ENCODE measurements around the gene GLT8D2. TPM values are rescaled to one million over a fixed set of nuclear protein-coding genes. Genes with fewer than 3 reads are reported as not detected.

GLT8D2 gene
- total and polyA plus RNA-seq, 2 donors (not counting 3 experiments of a cell fraction or from before 2014, with no cell fraction given): 1.7 to 2.6 TPM

DNA sequence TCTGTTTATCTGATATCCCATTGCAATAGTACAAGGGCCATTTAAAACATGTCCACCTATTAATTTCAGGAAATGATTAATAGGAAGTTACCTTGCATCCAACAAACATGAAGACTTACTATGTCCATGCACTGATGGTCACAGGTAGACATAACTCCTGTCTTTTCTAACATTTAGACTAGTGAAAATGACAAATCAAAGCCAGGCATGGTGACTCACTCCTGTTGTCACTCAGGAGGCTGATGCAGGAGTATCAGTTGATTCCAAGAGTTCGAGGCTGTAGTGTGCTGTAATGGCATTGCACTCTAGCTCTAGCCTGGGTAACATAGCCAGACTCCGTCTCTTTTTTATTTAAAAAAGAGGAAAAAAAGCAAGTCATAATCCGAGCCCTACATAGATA lies 105.0 kb downstream of the GLT8D2 start:
- Histone ChIP-seq H3K9ac (replicated peaks; ENCODE audit: extremely low read depth, insufficient read depth, low read length) (no peak overlapping the region), H2AFZ (ENCODE audit: low read depth, low read length) (no peak overlapping the region), H3K4me1 (ENCODE audit: control insufficient read depth, extremely low read depth, insufficient read depth, low read length) (no peaks in the 10 kb centered on the region), H3K4me2 (ENCODE audit: insufficient read depth, low read length) (no peak overlapping the region), H3K9me3 (replicated peaks; ENCODE audit: control insufficient read depth, insufficient read depth, low read length) (no peaks in the 10 kb centered on the region), H3K9me1 (replicated peaks; ENCODE audit: control insufficient read depth, extremely low read depth, insufficient read depth, low read length) (no peaks in the 10 kb centered on the region), H3K27ac (ENCODE audit: insufficient read depth, low read depth, low read length) (no peak overlapping the region), H3K79me2 (ENCODE audit: control insufficient read depth, insufficient read depth, low read length) (peaks cover 6% of the 10 kb centered on the region), H3K4me3 (replicated peaks in 1 of 3; ENCODE audit: insufficient read depth in 1 of 3, low read depth in 1 of 3, low read length in 3 of 3) (no peak overlapping the region), H3K36me3 (ENCODE audit: control insufficient read depth in 2 of 2, extremely low read depth in 1 of 2, insufficient read depth in 2 of 2, low read length in 2 of 2) (peaks cover 42 to 60% of the 10 kb centered on the region in 2 experiments), H3K27me3 (ENCODE audit: control insufficient read depth in 2 of 2, insufficient read depth in 2 of 2, low read length in 2 of 2) (no peaks in the 10 kb centered on the region), H4K20me1 (replicated peaks; ENCODE audit: control insufficient read depth, extremely low read depth, insufficient read depth, low read length) (no peaks in the 10 kb centered on the region)
- CTCF ChIA-PET: interaction anchor here (0.9 kb wide), 1 partner anchor 11 kb away, joined by 4 read pairs; no protein-coding TSS in a partner anchor
- FAIRE-seq: no peak
- TF ChIP-seq MYC (IDR thresholded peaks at IDR 0.05; ENCODE audit: low read depth, low read length) (no peak), EZH2 (IDR thresholded peaks at IDR 0.05; ENCODE audit: borderline replicate concordance, low read depth, low read length, severe bottlenecking) (no peak), JUN (IDR thresholded peaks at IDR 0.05; ENCODE audit: borderline replicate concordance, insufficient read depth, insufficient read length, low read depth) (no peak), POLR2AphosphoS5 (IDR thresholded peaks at IDR 0.05; ENCODE audit: insufficient read depth, low read depth, low read length) (no peak), GATA2 (IDR thresholded peaks at IDR 0.05; ENCODE audit: insufficient read depth, insufficient read length, low read depth, low read length) (no peak), FOS (IDR thresholded peaks at IDR 0.05; ENCODE audit: borderline replicate concordance, insufficient read depth, low read length) (no peak), POLR2A (IDR thresholded peaks at IDR 0.05; ENCODE audit: low read depth, low read length) (no peak)
- TF ChIP-seq, protein P1, sequence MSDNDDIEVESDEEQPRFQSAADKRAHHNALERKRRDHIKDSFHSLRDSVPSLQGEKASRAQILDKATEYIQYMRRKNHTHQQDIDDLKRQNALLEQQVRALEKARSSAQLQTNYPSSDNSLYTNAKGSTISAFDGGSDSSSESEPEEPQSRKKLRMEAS (IDR thresholded peaks at IDR 0.05; ENCODE audit: insufficient read depth, insufficient read length): no peak
- TF ChIP-seq, protein P2, sequence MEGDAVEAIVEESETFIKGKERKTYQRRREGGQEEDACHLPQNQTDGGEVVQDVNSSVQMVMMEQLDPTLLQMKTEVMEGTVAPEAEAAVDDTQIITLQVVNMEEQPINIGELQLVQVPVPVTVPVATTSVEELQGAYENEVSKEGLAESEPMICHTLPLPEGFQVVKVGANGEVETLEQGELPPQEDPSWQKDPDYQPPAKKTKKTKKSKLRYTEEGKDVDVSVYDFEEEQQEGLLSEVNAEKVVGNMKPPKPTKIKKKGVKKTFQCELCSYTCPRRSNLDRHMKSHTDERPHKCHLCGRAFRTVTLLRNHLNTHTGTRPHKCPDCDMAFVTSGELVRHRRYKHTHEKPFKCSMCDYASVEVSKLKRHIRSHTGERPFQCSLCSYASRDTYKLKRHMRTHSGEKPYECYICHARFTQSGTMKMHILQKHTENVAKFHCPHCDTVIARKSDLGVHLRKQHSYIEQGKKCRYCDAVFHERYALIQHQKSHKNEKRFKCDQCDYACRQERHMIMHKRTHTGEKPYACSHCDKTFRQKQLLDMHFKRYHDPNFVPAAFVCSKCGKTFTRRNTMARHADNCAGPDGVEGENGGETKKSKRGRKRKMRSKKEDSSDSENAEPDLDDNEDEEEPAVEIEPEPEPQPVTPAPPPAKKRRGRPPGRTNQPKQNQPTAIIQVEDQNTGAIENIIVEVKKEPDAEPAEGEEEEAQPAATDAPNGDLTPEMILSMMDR (IDR thresholded peaks at IDR 0.05; ENCODE audit: extremely low read depth in 1 of 2, insufficient read depth in 1 of 2, low read depth in 1 of 2, low read length in 2 of 2): no peak
- DNase-seq (ENCODE audit: low read depth, low spot score): no peak
- intact Hi-C loops (cut with micrococcal nuclease) (loop anchor here (10.0 kb wide), 1 partner anchor 1190 kb away; no protein-coding TSS in a partner anchor), dilution Hi-C loops (cut with MboI; ENCODE audit: extremely low pct_ligation_motif_present, low sequenced_read_pairs) (no loop called here)
- POLR2A ChIA-PET: no interaction called here
- no TSS peak for BruUV-seq (replicated peaks)

Other genes with a start within 250 kb of the GLT8D2 start
- 6.4 and 6.7 TPM in 2 replicates for gene NT5DC3, start 209.0 kb downstream of the GLT8D2 start, total RNA-seq
- 1.2 and 1.5 TPM in 2 replicates for gene NT5DC3, start 209.0 kb downstream of the GLT8D2 start, polyA plus RNA-seq
- 1,253 and 1,310 TPM in 2 replicates for gene HSP90B1, start 119.8 kb downstream of the GLT8D2 start, total RNA-seq
- gene HSP90B1, start 119.8 kb downstream of the GLT8D2 start, polyA plus RNA-seq: 188 and 310 TPM in 2 replicates
- 35.1 and 36.8 TPM in 2 replicates for gene TDG, start 84.3 kb downstream of the GLT8D2 start, total RNA-seq
- gene TDG, start 84.3 kb downstream of the GLT8D2 start, polyA plus RNA-seq: 13.8 and 17.6 TPM in 2 replicates
- gene HCFC2, start 14.3 kb upstream of the GLT8D2 start, total RNA-seq: 13.4 and 15.6 TPM in 2 replicates
- gene HCFC2, start 14.3 kb upstream of the GLT8D2 start, polyA plus RNA-seq: 5.4 and 6.0 TPM in 2 replicates
- 18.9 and 23.3 TPM in 2 replicates for gene NFYB, start 88.0 kb upstream of the GLT8D2 start, total RNA-seq
- gene NFYB, start 88.0 kb upstream of the GLT8D2 start, polyA plus RNA-seq: 9.7 and 10.2 TPM in 2 replicates
- gene TXNRD1, start 165.6 kb upstream of the GLT8D2 start, total RNA-seq: 465 and 566 TPM in 2 replicates
- gene TXNRD1, start 165.6 kb upstream of the GLT8D2 start, polyA plus RNA-seq: 278 and 309 TPM in 2 replicates

Measured in endothelial cell of umbilical vein (primary cell).